ENCODE results near the gene NYNRIN. TPM values are rescaled to one million over a fixed set of nuclear protein-coding genes. Genes with fewer than 3 reads are reported as not detected.

The NYNRIN gene
- total and polyA plus RNA-seq, 2 of the 8 experiments (the other 6 are each of a cell fraction or from before 2014, with no cell fraction given), result 15.2 to 18.3 TPM

DNA sequence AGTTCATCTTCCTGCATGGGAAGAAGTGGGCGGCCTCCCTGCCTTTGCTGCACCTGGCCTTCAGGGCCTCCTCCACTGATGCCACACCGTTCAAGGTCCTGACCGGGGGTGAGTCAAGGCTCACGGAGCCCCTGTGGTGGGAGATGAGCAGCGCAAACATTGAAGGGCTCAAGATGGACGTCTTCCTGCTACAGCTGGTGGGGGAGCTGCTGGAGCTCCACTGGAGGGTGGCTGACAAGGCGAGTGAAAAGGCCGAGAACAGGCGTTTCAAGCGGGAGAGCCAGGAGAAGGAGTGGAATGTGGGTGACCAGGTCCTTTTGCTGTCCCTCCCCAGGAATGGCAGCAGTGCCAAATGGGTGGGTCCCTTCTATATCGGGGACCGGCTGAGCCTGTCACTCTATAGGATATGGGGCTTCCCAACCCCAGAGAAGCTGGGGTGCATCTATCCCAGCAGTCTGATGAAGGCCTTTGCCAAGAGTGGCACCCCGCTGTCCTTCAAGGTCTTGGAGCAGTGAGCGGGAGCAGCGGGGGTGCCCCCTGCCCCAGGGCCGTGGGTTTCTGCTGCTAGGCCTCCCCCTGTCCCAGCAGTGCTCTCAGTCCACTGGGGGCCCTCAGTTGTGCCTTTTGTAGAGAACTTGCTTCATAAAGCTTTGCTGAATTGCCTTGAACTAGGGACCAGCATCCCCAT, 18.3 kb downstream of the NYNRIN start (continued):
- no peak for TF ChIP-seq CHD2 (IDR thresholded peaks at IDR 0.05; ENCODE audit: low read length)

Measured in H1 (cell line).